Naive thymus-derived CD4-positive, alpha-beta T cell (primary cell): ENCODE data around the gene PWP1. TPM values are rescaled to one million over a fixed set of nuclear protein-coding genes. Genes with fewer than 3 reads are reported as not detected.

Experiments
- ATAC-seq: fragments of 150-1000 bp; cut with Tn5 transposase; 2 replicates; pipeline ENCODE4 v1.10.0; 2021; ENCODE audit warnings: mild to moderate bottlenecking, moderate library complexity
- CTCF ChIA-PET: fragments of 350-600 bp; sonication (Branson Sonifier 250); formaldehyde crosslinking; loops from one replicate; lab custom pipeline; 2021; ENCODE audit warnings: antibody characterized with exemption; lab: Charles Lee
- POLR2A ChIA-PET: fragments of 350-600 bp; sonication (Branson Sonifier 250); formaldehyde crosslinking; loops from one replicate; lab custom pipeline; 2021; ENCODE audit warnings: antibody characterized with exemption, inconsistent platforms; lab: Charles Lee
- DNase-seq, 9 donors: peaks; one replicate each; pipeline versions ENCODE4 v3.0.0 to v3.0.0-alpha.2; 2020 to 2022; ENCODE audit warnings: mixed read lengths in 1 of 9
- H3K27ac ChIP-seq: one replicate; pipeline ENCODE4 v1.7.0; 2013; ENCODE audit warnings: mild to moderate bottlenecking, low read depth, low read length, moderate library complexity
- H3K27me3 ChIP-seq, 2 donors: one replicate each; pipeline ENCODE4 v1.7.0; 2013; ENCODE audit warnings: low read length in 2 of 2, mild to moderate bottlenecking in 2 of 2, moderate library complexity in 2 of 2; ENCODE audit not compliant: control insufficient read depth in 2 of 2, insufficient read depth in 2 of 2
- H3K36me3 ChIP-seq, 3 experiments: 1 replicate in 2 of 3; 2 replicates in 1 of 3; pipeline ENCODE4 v1.7.0; 2013; ENCODE audit warnings: low read length in 3 of 3, mild to moderate bottlenecking in 3 of 3, moderate library complexity in 1 of 3; ENCODE audit not compliant: insufficient read depth in 3 of 3, control insufficient read depth in 2 of 3
- H3K4me1 ChIP-seq, 2 donors: one replicate each; pipeline ENCODE4 v1.7.0; 2013; ENCODE audit warnings: low read length in 2 of 2, mild to moderate bottlenecking in 2 of 2, moderate library complexity in 1 of 2; ENCODE audit not compliant: control insufficient read depth in 2 of 2, insufficient read depth in 2 of 2
- H3K4me3 ChIP-seq: 2 replicates; pipeline ENCODE4 v1.7.0; 2013; ENCODE audit warnings: mild to moderate bottlenecking, low read length
- H3K9me3 ChIP-seq, 3 experiments: 1 replicate in 2 of 3; 2 replicates in 1 of 3; pipeline ENCODE4 v1.7.0; 2013; ENCODE audit warnings: low read length in 3 of 3; ENCODE audit not compliant: control insufficient read depth in 2 of 3
- H3K27ac Mint-ChIP-seq, 9 donors: one replicate each; pipeline ENCODE4 v1.8.0; 2020 to 2022; ENCODE audit warnings: mixed read lengths in 9 of 9, mild to moderate bottlenecking in 8 of 9, moderate library complexity in 5 of 9, inconsistent platforms in 2 of 9
- H3K27me3 Mint-ChIP-seq, 5 donors: one replicate each; pipeline ENCODE4 v1.8.0; 2021 to 2022; ENCODE audit warnings: mixed read lengths in 5 of 5, mild to moderate bottlenecking in 1 of 5
- H3K36me3 Mint-ChIP-seq, 5 donors: one replicate each; pipeline ENCODE4 v1.8.0; 2020 to 2022; ENCODE audit warnings: mixed read lengths in 5 of 5, mild to moderate bottlenecking in 3 of 5, inconsistent platforms in 1 of 5
- H3K4me1 Mint-ChIP-seq, 7 donors: one replicate each; pipeline ENCODE4 v1.8.0; 2020 to 2022; ENCODE audit warnings: mixed read lengths in 7 of 7, mild to moderate bottlenecking in 3 of 7, inconsistent platforms in 1 of 7
- H3K4me3 Mint-ChIP-seq, 10 donors: one replicate each; pipeline ENCODE4 v1.8.0; 2020 to 2022; ENCODE audit warnings: mild to moderate bottlenecking in 10 of 10, mixed read lengths in 10 of 10, moderate library complexity in 6 of 10, inconsistent platforms in 2 of 10
- H3K9me3 Mint-ChIP-seq, 11 donors: one replicate each; pipeline ENCODE4 v1.8.0; 2020 to 2022; ENCODE audit warnings: mixed read lengths in 11 of 11, mild to moderate bottlenecking in 4 of 11, inconsistent platforms in 1 of 11, moderate library complexity in 1 of 11
- intact Hi-C, 2 donors: fragments of 100-400 bp; cut with micrococcal nuclease; formaldehyde crosslinking; loops; one replicate each; pipeline ENCODE4 v1.15.1; 2023
- polyA plus RNA-seq, 2 donors: library from polyadenylated mRNA; unstranded; fragments of 300-500 nt; fragmentation: Illumina TruSeq; gene quantifications; one replicate each; pipeline ENCODE4 v1.2.3, GENCODE V29; 2021
- total RNA-seq, 6 experiments: library from RNA in 5 of 6; stranded (reverse) in 5 of 6; gene quantifications; 1 replicate in 5 of 6; 2 replicates in 1 of 6; pipeline ENCODE4 v1.2.3 and lab custom pipeline; 2021 to 2026

The PWP1 gene
- total and polyA plus RNA-seq, 7 experiments from 2014 or later: 20.9 to 65.3 (median 29.9) TPM

DNA sequence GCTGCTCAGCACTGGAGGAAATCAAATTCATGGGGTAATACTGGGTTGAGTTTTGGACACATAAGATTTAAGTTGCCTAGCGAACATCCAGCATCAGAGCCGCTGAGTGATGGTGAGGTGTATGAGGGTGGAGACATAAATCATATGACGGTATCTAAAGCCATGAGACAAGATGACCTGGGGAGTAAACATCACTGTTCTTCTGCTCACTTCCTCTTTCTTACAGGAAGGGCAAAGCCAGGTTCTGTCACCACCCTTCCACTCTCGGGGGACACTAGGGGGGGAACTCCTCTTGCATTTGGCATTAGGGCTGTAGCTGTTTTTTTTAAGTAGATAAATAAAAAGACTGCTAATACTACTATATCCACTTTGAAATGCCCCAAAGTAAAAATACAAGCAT, 51.3 kb downstream of the PWP1 start:
- Mint-ChIP-seq H3K27me3 (no peaks in the 10 kb centered on the region), H3K9me3 (no peaks in the 10 kb centered on the region), H3K36me3 (peaks cover 31 to 60% (median 42%) of the 10 kb centered on the region in 5 donors), H3K4me1 (peaks cover 0 to 20% (median 7%) of the 10 kb centered on the region in 7 donors), H3K27ac (peak overlapping the region in 8 of 9 donors; percentile 2 to 86 (median 47)), H3K4me3 (no peak overlapping the region)
- Histone ChIP-seq H3K4me3 (no peak overlapping the region), H3K4me1 (no peaks in the 10 kb centered on the region), H3K9me3 (no peaks in the 10 kb centered on the region), H3K27ac (no peak overlapping the region), H3K27me3 (no peaks in the 10 kb centered on the region), H3K36me3 (peaks cover 29 to 90% (median 36%) of the 10 kb centered on the region in 3 experiments)
- ATAC-seq (peak; percentile 83), DNase-seq (no peak)
- ChIA-PET POLR2A (interaction anchor here (0.6 kb wide), 1 partner anchor 34 kb away, joined by 3 read pairs; no protein-coding TSS in a partner anchor), CTCF (no interaction called here)
- intact Hi-C loops: no loop called here

DNA sequence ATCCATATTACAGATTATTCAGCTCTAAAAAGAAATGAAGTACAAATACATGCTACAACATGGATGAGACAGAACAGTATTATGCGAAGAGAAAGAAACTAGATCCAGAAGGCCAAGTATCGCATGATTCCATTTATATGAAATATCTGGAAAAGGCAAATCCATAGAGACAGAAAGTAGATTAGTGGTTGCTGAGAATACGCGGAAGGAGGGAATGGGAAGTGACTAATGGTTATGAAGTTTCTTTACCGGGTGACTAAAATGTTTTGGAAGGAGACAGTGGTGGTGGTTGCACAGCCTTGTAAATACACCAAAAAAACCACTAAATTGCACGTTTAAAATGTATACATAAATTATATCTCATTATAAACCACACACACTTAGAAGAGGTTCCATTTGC, 62.9 kb downstream of the PWP1 start:
- ATAC-seq (no peak), DNase-seq (no peak)
- POLR2A ChIA-PET: interaction anchor here (0.6 kb wide), 1 partner anchor 17 kb away, joined by 3 read pairs; no protein-coding TSS in a partner anchor
- Histone ChIP-seq H3K27ac (no peak overlapping the region), H3K4me3 (no peak overlapping the region), H3K36me3 (peaks cover 13 to 64% (median 16%) of the 10 kb centered on the region in 3 experiments), H3K4me1 (peaks cover 5 to 6% of the 10 kb centered on the region in 2 donors), H3K9me3 (no peaks in the 10 kb centered on the region), H3K27me3 (no peaks in the 10 kb centered on the region)
- intact Hi-C loops: no loop called here
- Mint-ChIP-seq H3K4me3 (no peak overlapping the region), H3K36me3 (peaks cover 5 to 38% (median 13%) of the 10 kb centered on the region in 5 donors), H3K27me3 (no peaks in the 10 kb centered on the region), H3K27ac (no peak overlapping the region), H3K4me1 (peaks cover 0 to 18% (median 10%) of the 10 kb centered on the region in 7 donors), H3K9me3 (no peaks in the 10 kb centered on the region)
- CTCF ChIA-PET: no interaction called here

DNA sequence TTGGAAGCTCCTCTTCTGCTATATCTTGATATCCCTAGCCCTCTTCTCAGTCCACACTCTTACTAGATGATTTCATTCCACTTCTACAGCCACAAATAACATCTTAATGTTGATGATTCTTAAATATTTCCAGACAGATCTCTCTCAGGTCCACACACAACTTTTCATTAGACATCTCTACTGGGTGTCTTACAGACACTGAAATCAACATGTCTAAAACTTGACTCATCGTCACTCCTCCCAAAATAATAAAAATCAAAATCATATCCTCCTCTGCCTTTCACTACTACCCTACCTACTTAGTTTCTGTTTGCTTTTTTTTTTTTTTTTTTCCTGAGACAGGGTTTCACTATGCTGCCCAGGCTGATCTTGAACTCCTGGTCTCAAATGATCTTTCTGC, 63.5 kb downstream of the PWP1 start:
- no peak overlapping the region for H3K27ac ChIP-seq
- Mint-ChIP-seq H3K27ac (no peak overlapping the region), H3K4me1 (peaks cover 0 to 22% (median 10%) of the 10 kb centered on the region in 7 donors), H3K36me3 (peaks cover 4 to 42% (median 12%) of the 10 kb centered on the region in 5 donors), H3K9me3 (no peaks in the 10 kb centered on the region), H3K4me3 (no peak overlapping the region), H3K27me3 (no peaks in the 10 kb centered on the region)
- H3K27me3 ChIP-seq: no peaks in the 10 kb centered on the region
- ChIA-PET CTCF (no interaction called here), POLR2A (no interaction called here)
- DNase-seq (no peak), ATAC-seq (no peak)
- peaks cover 5 to 6% of the 10 kb centered on the region in 2 donors for H3K4me1 ChIP-seq
- H3K4me3 ChIP-seq: no peak overlapping the region
- no peaks in the 10 kb centered on the region for H3K9me3 ChIP-seq
- peaks cover 13 to 64% (median 19%) of the 10 kb centered on the region in 3 experiments for H3K36me3 ChIP-seq
- intact Hi-C loops: no loop called here

DNA sequence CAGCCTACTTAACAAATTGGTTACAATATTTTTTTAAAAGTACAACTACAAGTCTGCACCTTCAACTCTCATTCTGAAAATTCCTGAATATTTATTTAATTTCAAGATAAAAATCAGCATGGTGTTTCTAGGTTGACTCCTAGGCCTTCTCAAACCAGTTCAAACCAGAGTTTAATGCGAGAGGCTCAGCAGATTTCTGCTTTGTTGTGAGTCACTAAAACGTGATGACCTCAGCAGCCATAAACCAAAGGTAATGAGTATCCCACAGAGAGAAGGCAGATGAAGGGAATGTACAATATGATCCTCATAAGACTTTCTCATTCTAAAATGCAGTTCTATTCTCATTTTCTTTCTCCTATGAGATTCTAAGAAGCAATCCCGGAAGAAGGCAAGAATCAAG, 73.8 kb downstream of the PWP1 start:
- Histone ChIP-seq H3K27ac (peak overlapping the region; percentile 78), H3K4me3 (peak overlapping the region; percentile 73), H3K4me1 (peaks cover 21% of the 10 kb centered on the region in 2 donors), H3K27me3 (no peaks in the 10 kb centered on the region), H3K9me3 (no peaks in the 10 kb centered on the region), H3K36me3 (peaks cover 0 to 25% (median 5%) of the 10 kb centered on the region in 3 experiments)
- DNase-seq (peak in 1 of 9 donors; percentile 23), ATAC-seq (no peak)
- intact Hi-C loops: no loop called here
- ChIA-PET CTCF (no interaction called here), POLR2A (interaction anchor here (0.7 to 1.8 kb wide), 2 partner anchors 69 to 74 kb away, joined by 3 to 7 read pairs; partner anchors contain the start of gene PWP1)
- Mint-ChIP-seq H3K9me3 (peaks cover 0 to 4% (median 0%) of the 10 kb centered on the region in 11 donors), H3K4me3 (peak overlapping the region; percentile 85 to 94 (median 90)), H3K36me3 (peaks cover 0 to 13% (median 6%) of the 10 kb centered on the region in 5 donors), H3K4me1 (peaks cover 19 to 52% (median 35%) of the 10 kb centered on the region in 7 donors), H3K27ac (peak overlapping the region; percentile 47 to 92 (median 87)), H3K27me3 (peaks cover 0 to 5% (median 0%) of the 10 kb centered on the region in 5 donors)

DNA sequence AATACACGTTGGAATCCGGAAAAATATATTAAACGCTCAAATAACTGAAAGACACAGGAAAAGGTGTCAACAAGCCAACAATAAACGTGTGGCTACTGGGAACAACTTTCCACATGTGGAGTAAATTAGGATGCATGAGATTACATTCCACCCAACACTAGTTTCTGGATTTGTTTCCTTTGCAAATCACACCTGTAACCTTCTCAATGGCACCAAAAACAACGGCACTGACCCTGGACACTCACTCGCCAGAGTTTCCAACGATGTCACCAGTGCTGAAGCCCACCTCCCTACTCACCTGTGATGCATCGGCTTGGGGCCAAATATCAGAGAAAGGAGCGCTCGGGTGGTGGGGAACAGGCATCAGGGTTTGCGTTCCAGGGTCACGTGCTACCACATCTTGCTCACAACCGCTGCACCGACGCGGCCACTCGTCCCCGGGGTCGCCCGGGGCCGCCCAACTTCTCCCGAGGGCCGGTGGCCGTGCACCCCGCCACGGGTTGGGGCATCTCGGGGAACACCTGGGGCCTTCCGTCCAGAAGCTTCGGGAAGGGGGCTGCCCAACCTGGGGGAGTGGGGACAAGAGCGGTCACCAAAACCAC, 74.7 kb downstream of the PWP1 start:
- DNase-seq: peak in 8 of 9 donors; percentile 16 to 46 (median 32)
- Mint-ChIP-seq H3K36me3 (peaks cover 0 to 13% (median 6%) of the 10 kb centered on the region in 5 donors), H3K9me3 (peaks cover 0 to 4% (median 0%) of the 10 kb centered on the region in 11 donors), H3K4me3 (peak overlapping the region; percentile 85 to 94 (median 90)), H3K27ac (peak overlapping the region; percentile 81 to 92 (median 88)), H3K4me1 (peaks cover 19 to 52% (median 35%) of the 10 kb centered on the region in 7 donors), H3K27me3 (peaks cover 0 to 5% (median 0%) of the 10 kb centered on the region in 5 donors)
- no peaks in the 10 kb centered on the region for H3K27me3 ChIP-seq
- no peak for ATAC-seq
- H3K36me3 ChIP-seq: peaks cover 0 to 16% (median 5%) of the 10 kb centered on the region in 3 experiments
- no peaks in the 10 kb centered on the region for H3K9me3 ChIP-seq
- peak overlapping the region; percentile 73 for H3K4me3 ChIP-seq
- H3K27ac ChIP-seq: peak overlapping the region; percentile 78
- ChIA-PET POLR2A (interaction anchor here (0.7 to 1.8 kb wide), 4 partner anchors 10 to 75 kb away, joined by 3 to 7 read pairs (median 3); partner anchors contain the start of gene PWP1), CTCF (no interaction called here)
- intact Hi-C loops: loop anchor here (2.0 to 10.0 kb wide), 20 partner anchors 127 to 1812 kb away; partner anchors contain the start of genes TCP11L2 (in 2 of the 2), CORO1C (in 1 of the 2), CRY1 (in 1 of the 2) and KCTD10 (in 1 of the 2)
- H3K4me1 ChIP-seq: peaks cover 21% of the 10 kb centered on the region in 2 donors

DNA sequence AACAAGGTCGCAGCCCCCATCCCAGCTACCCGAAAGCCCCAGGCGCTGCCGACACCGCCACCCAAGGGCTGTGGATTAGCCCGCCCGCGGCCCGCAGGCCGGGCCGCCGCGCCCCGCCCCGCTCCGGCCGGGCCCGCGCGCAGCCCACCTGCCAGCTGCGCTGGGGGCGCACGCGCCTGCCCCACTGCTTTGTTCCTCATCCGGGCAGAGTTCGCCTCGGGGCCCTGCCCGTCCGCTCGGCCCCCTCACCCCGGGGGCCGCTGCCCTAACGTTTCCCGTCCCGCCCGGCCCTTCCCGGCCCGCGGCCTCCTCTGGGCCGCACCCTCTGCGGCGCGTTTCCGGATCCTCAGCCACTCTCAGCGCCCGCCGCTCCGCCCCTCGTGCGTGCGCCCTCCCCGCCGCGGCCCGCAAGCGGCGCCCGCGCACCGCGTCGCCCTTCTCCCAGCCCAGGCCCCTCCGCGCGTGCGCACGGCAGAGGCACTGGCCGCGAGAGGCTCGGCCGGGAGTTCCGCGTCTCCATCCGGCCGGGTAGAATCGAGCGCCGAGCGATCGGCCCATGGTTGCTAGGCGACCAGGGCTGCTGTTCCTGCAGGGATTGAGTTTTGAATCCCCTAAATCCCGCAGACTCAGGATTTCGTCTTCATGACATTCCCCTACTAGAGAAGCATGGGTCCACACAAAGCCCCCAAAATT, 75.4 kb downstream of the PWP1 start, which contains the start of gene PRDM4:
TSS of gene PRDM4 (minus strand) at position 329 of the 693 bp plus-strand sequence. CDS start 622 bp downstream, outside the sequence.
- peaks cover 19 to 52% (median 35%) of the 10 kb centered on the region in 7 donors for H3K4me1 Mint-ChIP-seq
- ChIA-PET POLR2A (interaction anchor here (0.7 to 1.8 kb wide), 4 partner anchors 11 to 1456 kb away, joined by 3 to 7 read pairs (median 3); partner anchors contain the start of gene PWP1), CTCF (no interaction called here)

More for the DNA sequence above, 75.4 kb downstream of the PWP1 start, which contains the start of gene PRDM4:
- intact Hi-C loops: loop anchor here (1.0 to 10.0 kb wide), 27 partner anchors 76 to 1812 kb away; partner anchors contain the start of genes CRY1 (in 2 of the 2), PWP1 (in 2 of the 2), RIC8B (in 2 of the 2) and TCP11L2 (in 2 of the 2)
- peak within 1 kb of the TSS; percentile 85 to 94 (median 91) for H3K4me3 Mint-ChIP-seq
- peaks cover 21% of the 10 kb centered on the region in 2 donors for H3K4me1 ChIP-seq
- peaks cover 0 to 13% (median 6%) of the 10 kb centered on the region in 5 donors for H3K36me3 Mint-ChIP-seq
- no peaks in the 10 kb centered on the region for H3K9me3 ChIP-seq
- peaks cover 0 to 5% (median 0%) of the 10 kb centered on the region in 5 donors for H3K27me3 Mint-ChIP-seq
- ATAC-seq (peak; percentile 99), DNase-seq (peak; percentile 85 to 96 (median 93))
- peaks cover 0 to 11% (median 5%) of the 10 kb centered on the region in 3 experiments for H3K36me3 ChIP-seq
- H3K27me3 ChIP-seq: no peaks in the 10 kb centered on the region
- peaks cover 0 to 4% (median 0%) of the 10 kb centered on the region in 11 donors for H3K9me3 Mint-ChIP-seq
- H3K27ac ChIP-seq: peak within 1 kb of the TSS; percentile 78
- peak within 1 kb of the TSS; percentile 85 to 96 (median 91) for H3K27ac Mint-ChIP-seq
- peak within 1 kb of the TSS; percentile 83 for H3K4me3 ChIP-seq
